Neural progenitor cell (in vitro differentiated cells): ENCODE results near the gene CACNA1C.

Source experiments
- EZH2phosphoT487 ChIP-seq: fragments of 200-600 bp; sonication (generic); IDR thresholded peaks from 2 replicates; pipeline ENCODE4 v1.6.1; 2017; ENCODE audit warnings: antibody characterized with exemption
- TF ChIP-seq, protein P1 (sequence below): fragments of 200-600 bp; sonication (generic); IDR thresholded peaks from 2 replicates; pipeline ENCODE4 v1.5.1; 2017; ENCODE audit warnings: antibody characterized with exemption, mild to moderate bottlenecking

DNA sequence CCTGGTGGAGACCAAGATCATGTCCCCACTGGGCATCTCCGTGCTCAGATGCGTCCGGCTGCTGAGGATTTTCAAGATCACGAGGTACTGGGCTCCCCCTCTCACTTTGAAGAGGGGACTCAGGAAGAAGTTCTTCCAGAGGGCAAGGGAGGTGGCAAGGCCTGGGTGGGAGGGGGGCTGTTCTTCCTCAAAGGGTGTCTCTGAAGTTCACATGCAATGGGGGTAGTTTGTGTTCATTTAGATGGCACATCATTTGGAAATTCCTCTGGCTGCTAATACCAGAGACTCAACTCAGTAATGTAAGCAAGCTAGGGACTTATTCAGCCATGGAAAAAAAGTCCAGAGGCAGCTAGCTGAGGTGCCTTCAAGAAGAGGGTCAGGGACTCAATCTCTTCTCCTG is 514.9 kb downstream of the CACNA1C start:
- TF ChIP-seq, protein P1, sequence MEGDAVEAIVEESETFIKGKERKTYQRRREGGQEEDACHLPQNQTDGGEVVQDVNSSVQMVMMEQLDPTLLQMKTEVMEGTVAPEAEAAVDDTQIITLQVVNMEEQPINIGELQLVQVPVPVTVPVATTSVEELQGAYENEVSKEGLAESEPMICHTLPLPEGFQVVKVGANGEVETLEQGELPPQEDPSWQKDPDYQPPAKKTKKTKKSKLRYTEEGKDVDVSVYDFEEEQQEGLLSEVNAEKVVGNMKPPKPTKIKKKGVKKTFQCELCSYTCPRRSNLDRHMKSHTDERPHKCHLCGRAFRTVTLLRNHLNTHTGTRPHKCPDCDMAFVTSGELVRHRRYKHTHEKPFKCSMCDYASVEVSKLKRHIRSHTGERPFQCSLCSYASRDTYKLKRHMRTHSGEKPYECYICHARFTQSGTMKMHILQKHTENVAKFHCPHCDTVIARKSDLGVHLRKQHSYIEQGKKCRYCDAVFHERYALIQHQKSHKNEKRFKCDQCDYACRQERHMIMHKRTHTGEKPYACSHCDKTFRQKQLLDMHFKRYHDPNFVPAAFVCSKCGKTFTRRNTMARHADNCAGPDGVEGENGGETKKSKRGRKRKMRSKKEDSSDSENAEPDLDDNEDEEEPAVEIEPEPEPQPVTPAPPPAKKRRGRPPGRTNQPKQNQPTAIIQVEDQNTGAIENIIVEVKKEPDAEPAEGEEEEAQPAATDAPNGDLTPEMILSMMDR = no peak
- TF ChIP-seq EZH2phosphoT487 = no peak
